ENCODE measurements around the gene SPTLC3.

SPTLC3 gene

GRCh38 chr20:13031751-13032150 is 23.0 kb downstream of the SPTLC3 start:
- DNase-seq (ENCODE audit: low read depth in 2 of 2), result no peak

- DNase-seq (ENCODE audit: low read depth in 2 of 2), result no peak
These were observed 25.3 kb downstream of the SPTLC3 start for GRCh38 chr20:13034115-13034514.

GRCh38 chr20:13034936-13035335 is 26.2 kb downstream of the SPTLC3 start:
- no peak for DNase-seq (ENCODE audit: low read depth in 2 of 2)

- DNase-seq (ENCODE audit: low read depth in 2 of 2), result no peak
These were observed 26.8 kb downstream of the SPTLC3 start for GRCh38 chr20:13035399-13036152.

GRCh38 chr20:13037727-13038126 is 29.0 kb downstream of the SPTLC3 start:
- DNase-seq (ENCODE audit: low read depth in 2 of 2), result no peak

- no peak for DNase-seq (ENCODE audit: low read depth in 2 of 2)
These were observed 33.0 kb downstream of the SPTLC3 start for GRCh38 chr20:13041574-13042457.

GRCh38 chr20:13042458-13042794 is 33.7 kb downstream of the SPTLC3 start:
- DNase-seq (ENCODE audit: low read depth in 2 of 2), result no peak

- no peak for DNase-seq (ENCODE audit: low read depth in 2 of 2)
These were observed 37.6 kb downstream of the SPTLC3 start for GRCh38 chr20:13046409-13046808.

GRCh38 chr20:13054011-13054410 is 45.2 kb downstream of the SPTLC3 start:
- no peak for DNase-seq (ENCODE audit: low read depth in 2 of 2)

GRCh38 chr20:13058666-13059389 is 50.1 kb downstream of the SPTLC3 start:
- no peak for DNase-seq (ENCODE audit: low read depth in 2 of 2)

GRCh38 chr20:13059398-13060136 is 50.8 kb downstream of the SPTLC3 start:
- no peak for DNase-seq (ENCODE audit: low read depth in 2 of 2)

- DNase-seq (ENCODE audit: low read depth in 2 of 2), result no peak
These were observed 51.6 kb downstream of the SPTLC3 start for GRCh38 chr20:13060327-13060726.

GRCh38 chr20:13061381-13061780 is 52.6 kb downstream of the SPTLC3 start:
- no peak for DNase-seq (ENCODE audit: low read depth in 2 of 2)

GRCh38 chr20:13062789-13063188 is 54.0 kb downstream of the SPTLC3 start:
- DNase-seq (ENCODE audit: low read depth in 2 of 2), result no peak

- DNase-seq (ENCODE audit: low read depth in 2 of 2), result no peak
These were observed 59.6 kb downstream of the SPTLC3 start for GRCh38 chr20:13068336-13068735.

- no peak for DNase-seq (ENCODE audit: low read depth in 2 of 2)
These were observed 73.1 kb downstream of the SPTLC3 start for GRCh38 chr20:13081877-13082276.

- no peak for DNase-seq (ENCODE audit: low read depth in 2 of 2)
These were observed 73.6 kb downstream of the SPTLC3 start for GRCh38 chr20:13082378-13082777.

- no peak for DNase-seq (ENCODE audit: low read depth in 2 of 2)
These were observed 76.5 kb downstream of the SPTLC3 start for GRCh38 chr20:13085275-13085674.

GRCh38 chr20:13089950-13090469 is 81.2 kb downstream of the SPTLC3 start:
- DNase-seq (ENCODE audit: low read depth in 2 of 2), result no peak

- no peak for DNase-seq (ENCODE audit: low read depth in 2 of 2)
These were observed 83.3 kb downstream of the SPTLC3 start for GRCh38 chr20:13092111-13092510.

- DNase-seq (ENCODE audit: low read depth in 2 of 2), result no peak
These were observed 86.2 kb downstream of the SPTLC3 start for GRCh38 chr20:13094976-13095375.
